Trophoblast cell (in vitro differentiated cells and primary cell): ENCODE measurements around the gene KCNJ5.
"Not testable (repeated sequence)": the region's sequence is repeated elsewhere in the genome, so short reads cannot be mapped to it uniquely, and the experiment has no call there.

ENCODE experiments used
- DNase-seq, 2 donors: peaks; one replicate each; pipeline ENCODE4 v3.0.0-alpha.2; 2016
- H2AFZ ChIP-seq: 2 replicates; pipeline ENCODE4 v1.6.1; 2013; ENCODE audit warnings: low read length, moderate library complexity, mild to moderate bottlenecking; ENCODE audit not compliant: insufficient read depth, poor library complexity
- H2AK5ac ChIP-seq: 2 replicates; pipeline ENCODE4 v1.6.1; 2013; ENCODE audit warnings: mild to moderate bottlenecking, low read length
- H2BK120ac ChIP-seq: 2 replicates; pipeline ENCODE4 v1.6.1; 2013; ENCODE audit warnings: low read length, mild to moderate bottlenecking, moderate library complexity; ENCODE audit not compliant: insufficient read depth, poor library complexity
- H2BK12ac ChIP-seq: 2 replicates; pipeline ENCODE4 v1.6.1; 2013; ENCODE audit warnings: mild to moderate bottlenecking, low read length, moderate library complexity
- H2BK5ac ChIP-seq: 2 replicates; pipeline ENCODE4 v1.6.1; 2013; ENCODE audit warnings: low read length, low read depth, moderate library complexity, mild to moderate bottlenecking; ENCODE audit not compliant: poor library complexity
- H3K14ac ChIP-seq: 2 replicates; pipeline ENCODE4 v1.6.1; 2013; ENCODE audit warnings: mild to moderate bottlenecking, low read length
- H3K18ac ChIP-seq: 2 replicates; pipeline ENCODE4 v1.6.1; 2013; ENCODE audit warnings: mild to moderate bottlenecking, low read length
- H3K23ac ChIP-seq: 2 replicates; pipeline ENCODE4 v1.6.1; 2013; ENCODE audit warnings: low read length
- H3K27ac ChIP-seq: 2 replicates; pipeline ENCODE4 v1.5.1; 2013; ENCODE audit warnings: low read depth, mild to moderate bottlenecking, inconsistent platforms, low read length, moderate library complexity
- H3K27me3 ChIP-seq: 2 replicates; pipeline ENCODE4 v1.6.1; 2013; ENCODE audit warnings: inconsistent platforms, mild to moderate bottlenecking, low read length, moderate library complexity; ENCODE audit not compliant: insufficient read depth
- H3K36me3 ChIP-seq, 2 experiments: 1 replicate in 1 of 2; 2 replicates in 1 of 2; pipeline ENCODE4 v1.6.1; 2013; ENCODE audit warnings: low read length in 2 of 2, mild to moderate bottlenecking in 2 of 2, moderate library complexity in 1 of 2; ENCODE audit not compliant: insufficient read depth in 2 of 2, control insufficient read depth in 1 of 2
- H3K4ac ChIP-seq: 2 replicates; pipeline ENCODE4 v1.6.1; 2013; ENCODE audit warnings: low read depth, mild to moderate bottlenecking, low read length, moderate library complexity
- H3K4me1 ChIP-seq, 2 experiments: 1 replicate in 1 of 2; 2 replicates in 1 of 2; pipeline ENCODE4 v1.6.1; 2013; ENCODE audit warnings: low read length in 2 of 2, mild to moderate bottlenecking in 2 of 2, moderate library complexity in 1 of 2; ENCODE audit not compliant: insufficient read depth in 2 of 2, control insufficient read depth in 1 of 2
- H3K4me2 ChIP-seq: 2 replicates; pipeline ENCODE4 v1.6.1; 2013; ENCODE audit warnings: inconsistent platforms, mild to moderate bottlenecking, low read length, moderate library complexity
- H3K4me3 ChIP-seq: 2 replicates; pipeline ENCODE4 v1.5.1; 2013; ENCODE audit warnings: mild to moderate bottlenecking, low read depth, low read length, inconsistent platforms
- H3K79me1 ChIP-seq: one replicate; pipeline ENCODE4 v1.6.1; 2013; ENCODE audit warnings: low read length
- H3K79me2 ChIP-seq: 2 replicates; pipeline ENCODE4 v1.6.1; 2013; ENCODE audit warnings: low read length, mild to moderate bottlenecking; ENCODE audit not compliant: control insufficient read depth, insufficient read depth, poor library complexity
- H3K9ac ChIP-seq: 2 replicates; pipeline ENCODE4 v1.6.1; 2013; ENCODE audit warnings: mild to moderate bottlenecking, low read length
- H3K9me3 ChIP-seq: 2 replicates; pipeline ENCODE4 v1.6.1; 2013; ENCODE audit warnings: low read depth, mild to moderate bottlenecking, control low read depth, inconsistent platforms, low read length; ENCODE audit not compliant: insufficient read depth
- H4K12ac ChIP-seq: 2 replicates; pipeline ENCODE4 v1.6.1; 2013; ENCODE audit warnings: low read depth, mild to moderate bottlenecking, low read length, moderate library complexity
- H4K8ac ChIP-seq: 2 replicates; pipeline ENCODE4 v1.6.1; 2013; ENCODE audit warnings: low read depth, mild to moderate bottlenecking, low read length, moderate library complexity
- H4K91ac ChIP-seq: one replicate; pipeline ENCODE4 v1.6.1; 2013; ENCODE audit warnings: low read depth, mild to moderate bottlenecking, low read length, moderate library complexity
- WGBS: extraction: QIAGEN DNeasy Blood & Tissue Kit; methylation state at CpG from one replicate; pipeline ENCODE4 v1.1.7; 2013; ENCODE audit warnings: missing lambda C conversion rate; ENCODE audit not compliant: insufficient read length, insufficient coverage; ENCODE audit errors: extremely low coverage; 5-methylcytosine and 5-hydroxymethylcytosine counted together

Gene KCNJ5

GRCh38 chr11:128919635-128920034 is 28.5 kb downstream of the KCNJ5 start:
- not testable (repeated sequence) for H3K18ac ChIP-seq, H3K4me1 ChIP-seq, H3K9ac ChIP-seq, H2BK120ac ChIP-seq, H3K14ac ChIP-seq, H3K23ac ChIP-seq, H2AK5ac ChIP-seq, H3K27me3 ChIP-seq, H2BK5ac ChIP-seq, H2AFZ ChIP-seq, H3K27ac ChIP-seq, DNase-seq, H3K9me3 ChIP-seq, H3K79me2 ChIP-seq, H4K8ac ChIP-seq, H4K91ac ChIP-seq, H2BK12ac ChIP-seq, H3K4ac ChIP-seq, H4K12ac ChIP-seq, H3K4me3 ChIP-seq, H3K36me3 ChIP-seq, H3K79me1 ChIP-seq, H3K4me2 ChIP-seq
- WGBS, result no CpG with 5 or more reads among the region's 7 CpGs

DNA sequence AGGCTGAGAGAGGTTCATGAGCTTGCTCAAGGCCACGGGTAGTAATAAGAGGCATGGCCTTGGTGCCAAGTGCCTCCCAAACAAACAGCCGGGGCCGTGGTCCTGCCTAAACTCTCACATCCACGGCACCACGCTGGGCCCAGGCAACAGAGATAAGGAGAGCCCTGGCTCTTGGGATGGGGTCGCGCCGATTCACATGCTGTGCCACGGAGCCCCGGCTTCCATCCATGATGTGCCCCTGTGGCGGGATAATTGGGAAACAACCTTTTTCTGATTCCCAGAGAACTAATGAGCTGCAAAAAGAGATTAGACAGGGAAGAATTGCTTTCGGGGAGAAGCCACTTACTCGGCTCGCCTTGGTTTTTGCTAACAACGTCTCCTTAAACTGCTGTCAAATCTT is 29.5 kb downstream of the KCNJ5 start:
- Histone ChIP-seq H2BK12ac (no peak overlapping the region), H2AK5ac (no peak overlapping the region), H3K14ac (no peak overlapping the region), H3K23ac (no peak overlapping the region), H3K36me3 (no peaks in the 10 kb centered on the region), H3K9ac (no peak overlapping the region), H3K18ac (no peak overlapping the region), H2AFZ (no peak overlapping the region), H3K9me3 (no peaks in the 10 kb centered on the region), H3K4me2 (no peak overlapping the region), H3K4me1 (no peaks in the 10 kb centered on the region), H3K27ac (no peak overlapping the region), H3K79me2 (no peaks in the 10 kb centered on the region), H2BK120ac (no peak overlapping the region), H3K79me1 (no peaks in the 10 kb centered on the region), H3K27me3 (no peaks in the 10 kb centered on the region), H3K4me3 (no peak overlapping the region), H2BK5ac (no peak overlapping the region), H3K4ac (no peak overlapping the region), H4K8ac (no peak overlapping the region), H4K12ac (no peak overlapping the region), H4K91ac (no peak overlapping the region)
- no CpG with 5 or more reads among the region's 15 CpGs for WGBS
- DNase-seq, result no peak

DNA sequence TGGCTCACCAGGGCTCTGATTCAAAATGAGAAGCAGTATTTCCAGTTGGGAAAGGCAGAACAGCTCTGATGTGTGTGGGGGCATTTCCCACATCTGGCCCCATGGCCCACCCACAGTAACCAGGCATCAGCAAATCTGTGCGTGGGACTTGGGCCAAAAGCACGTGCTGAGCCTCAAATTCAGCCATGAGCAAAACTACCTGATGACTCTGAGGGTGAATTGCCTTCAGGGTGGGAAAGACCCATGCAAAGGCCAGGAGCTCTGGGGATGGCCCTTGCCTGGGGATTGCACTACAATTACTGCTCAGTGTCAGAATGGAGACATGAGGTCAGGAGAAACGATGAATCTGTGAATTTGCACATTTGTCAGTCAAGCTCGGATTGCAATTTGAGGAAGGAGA is 30.6 kb downstream of the KCNJ5 start:
- Histone ChIP-seq H3K79me1 (no peaks in the 10 kb centered on the region), H3K27me3 (no peaks in the 10 kb centered on the region), H3K4me2 (no peak overlapping the region), H2AK5ac (no peak overlapping the region), H3K14ac (no peak overlapping the region), H3K9me3 (no peaks in the 10 kb centered on the region), H2BK12ac (no peak overlapping the region), H2AFZ (no peak overlapping the region), H4K12ac (no peak overlapping the region), H4K8ac (no peak overlapping the region), H2BK5ac (no peak overlapping the region), H3K4me3 (no peak overlapping the region), H3K36me3 (no peaks in the 10 kb centered on the region), H3K4ac (no peak overlapping the region), H3K79me2 (no peaks in the 10 kb centered on the region), H4K91ac (no peak overlapping the region), H3K9ac (peak overlapping the region; percentile 42), H2BK120ac (no peak overlapping the region), H3K27ac (no peak overlapping the region), H3K4me1 (no peaks in the 10 kb centered on the region), H3K18ac (no peak overlapping the region), H3K23ac (no peak overlapping the region)
- no peak for DNase-seq
- WGBS, result no CpG with 5 or more reads among the region's 4 CpGs

DNA sequence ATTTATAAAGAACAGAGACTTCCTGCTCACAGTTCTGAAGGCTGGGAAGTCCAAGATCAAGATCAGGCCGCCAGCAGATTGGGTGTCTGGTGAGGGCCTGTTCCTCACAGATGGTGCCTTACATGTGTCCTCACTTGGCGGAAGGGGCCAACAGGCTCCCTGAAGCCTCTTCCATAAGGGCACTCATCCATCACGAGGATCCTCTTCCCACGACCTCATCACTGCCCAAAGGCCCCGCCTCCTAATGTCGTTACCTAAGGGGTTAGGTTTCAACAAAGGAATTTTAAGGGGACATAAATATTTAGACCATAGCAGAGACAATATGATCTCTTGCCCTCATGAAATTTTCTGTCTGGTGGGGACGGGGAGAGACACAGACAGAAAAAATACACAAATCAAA is 32.9 kb downstream of the KCNJ5 start:
- Histone ChIP-seq H3K27me3 (no peaks in the 10 kb centered on the region), H3K79me2 (no peaks in the 10 kb centered on the region), H3K14ac (no peak overlapping the region), H3K27ac (no peak overlapping the region), H3K4me3 (no peak overlapping the region), H3K4ac (no peak overlapping the region), H2BK12ac (no peak overlapping the region), H2AK5ac (no peak overlapping the region), H3K23ac (no peak overlapping the region), H4K12ac (no peak overlapping the region), H2BK5ac (no peak overlapping the region), H3K36me3 (no peaks in the 10 kb centered on the region), H3K4me1 (no peaks in the 10 kb centered on the region), H4K8ac (no peak overlapping the region), H3K79me1 (no peaks in the 10 kb centered on the region), H4K91ac (no peak overlapping the region), H3K4me2 (no peak overlapping the region), H2AFZ (no peak overlapping the region), H3K18ac (no peak overlapping the region), H3K9ac (no peak overlapping the region), H2BK120ac (no peak overlapping the region), H3K9me3 (no peaks in the 10 kb centered on the region)
- WGBS, result no CpG with 5 or more reads among the region's 7 CpGs
- no peak for DNase-seq
